HCT116 (cell line): ENCODE data around the gene ZFAND5.

ENCODE experiments used
- CEBPB ChIP-seq: IDR thresholded peaks from 2 replicates; pipeline ENCODE4 v1.6.1; 2012; ENCODE audit warnings: low read depth
- CTCF ChIP-seq, 3 experiments: fragments of 200-600 bp in 1 of 3; sonication (generic) in 1 of 3; IDR thresholded peaks in 2 of 3; conservative IDR thresholded peaks in 1 of 3; 2 replicates each; pipeline ENCODE4 v1.5.1; 2012 to 2017; ENCODE audit warnings: low read depth in 2 of 3, low read length in 2 of 3, antibody characterized with exemption in 1 of 3, borderline replicate concordance in 1 of 3, control low read depth in 1 of 3, mild to moderate bottlenecking in 1 of 3, mixed read lengths in 1 of 3, mixed run types in 1 of 3, moderate library complexity in 1 of 3; ENCODE audit not compliant: insufficient read depth in 1 of 3
- EZH2 ChIP-seq: fragments of 200-600 bp; sonication (generic); IDR thresholded peaks from 2 replicates; pipeline ENCODE4 v1.6.1; 2017; ENCODE audit warnings: antibody characterized with exemption, mixed run types
- JUND ChIP-seq: IDR thresholded peaks from 2 replicates; pipeline ENCODE4 v1.6.1; 2012
- MAX ChIP-seq: IDR thresholded peaks from 2 replicates; pipeline ENCODE4 v1.6.1; 2012
- POLR2A ChIP-seq: IDR thresholded peaks from 2 replicates; pipeline ENCODE4 v1.7.0; 2011; ENCODE audit warnings: borderline replicate concordance; ENCODE audit not compliant: insufficient read depth, insufficient read length; ENCODE audit errors: extremely low read depth
- POLR2AphosphoS5 ChIP-seq: IDR thresholded peaks from 2 replicates; pipeline ENCODE4 v1.6.1; 2011; ENCODE audit warnings: mild to moderate bottlenecking, low read depth, low read length, moderate library complexity
- TCF7L2 ChIP-seq: IDR thresholded peaks from 2 replicates; pipeline ENCODE4 v1.7.0; 2011; ENCODE audit warnings: borderline replicate concordance, inconsistent platforms; ENCODE audit not compliant: insufficient read depth, insufficient read length; ENCODE audit errors: extremely low read depth
- ZFX ChIP-seq: fragments of 450-650 bp; IDR thresholded peaks from 2 replicates; pipeline ENCODE4 v1.6.1; 2017
- TF ChIP-seq, protein P1 (sequence below): IDR thresholded peaks from 2 replicates; pipeline ENCODE4 v1.6.1; 2012; ENCODE audit warnings: low read depth

DNA sequence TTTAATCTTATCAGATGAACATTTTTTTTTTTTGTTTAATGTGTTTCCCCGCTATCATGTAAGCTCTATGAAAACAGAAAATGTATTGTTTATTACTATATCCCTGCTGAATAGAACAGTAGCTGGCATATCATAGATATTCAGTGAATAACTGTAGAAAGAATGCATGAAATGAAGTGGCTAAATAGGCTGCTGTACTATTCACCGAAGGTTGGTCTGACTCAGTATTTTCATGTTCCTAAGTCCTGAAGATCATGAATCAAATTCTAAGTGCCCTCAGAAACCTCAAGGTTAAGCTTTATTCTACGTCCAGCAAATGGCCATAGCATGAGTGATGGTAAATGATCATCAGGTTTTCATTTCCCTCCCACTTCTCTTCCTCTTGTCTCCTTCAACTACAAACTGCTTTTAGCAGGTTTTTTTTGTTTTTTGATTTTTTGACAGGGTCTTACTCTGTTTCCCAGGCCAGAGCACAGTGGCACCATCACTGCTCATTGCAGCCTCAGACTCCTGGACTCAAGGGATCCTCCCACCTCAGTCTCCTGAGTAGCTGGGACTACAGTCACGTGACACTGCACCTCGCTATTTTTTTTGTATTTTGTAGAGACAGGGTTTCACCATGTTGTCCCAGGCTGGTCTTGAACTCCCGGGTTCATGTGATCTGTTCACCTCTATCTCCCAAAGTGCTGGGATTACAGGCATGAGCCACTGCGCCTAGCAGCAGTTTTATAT lies 19.1 kb upstream of the ZFAND5 start:
- TF ChIP-seq EZH2, result no peak
- TF ChIP-seq CTCF (IDR thresholded peaks at IDR 0.05 in 2 of 3, conservative IDR thresholded peaks at IDR 0.05 in 1 of 3; ENCODE audit: borderline replicate concordance in 1 of 3, insufficient read depth in 1 of 3, low read depth in 2 of 3, low read length in 2 of 3), result no peak
- no peak for TF ChIP-seq ZFX
- TF ChIP-seq, protein P1, sequence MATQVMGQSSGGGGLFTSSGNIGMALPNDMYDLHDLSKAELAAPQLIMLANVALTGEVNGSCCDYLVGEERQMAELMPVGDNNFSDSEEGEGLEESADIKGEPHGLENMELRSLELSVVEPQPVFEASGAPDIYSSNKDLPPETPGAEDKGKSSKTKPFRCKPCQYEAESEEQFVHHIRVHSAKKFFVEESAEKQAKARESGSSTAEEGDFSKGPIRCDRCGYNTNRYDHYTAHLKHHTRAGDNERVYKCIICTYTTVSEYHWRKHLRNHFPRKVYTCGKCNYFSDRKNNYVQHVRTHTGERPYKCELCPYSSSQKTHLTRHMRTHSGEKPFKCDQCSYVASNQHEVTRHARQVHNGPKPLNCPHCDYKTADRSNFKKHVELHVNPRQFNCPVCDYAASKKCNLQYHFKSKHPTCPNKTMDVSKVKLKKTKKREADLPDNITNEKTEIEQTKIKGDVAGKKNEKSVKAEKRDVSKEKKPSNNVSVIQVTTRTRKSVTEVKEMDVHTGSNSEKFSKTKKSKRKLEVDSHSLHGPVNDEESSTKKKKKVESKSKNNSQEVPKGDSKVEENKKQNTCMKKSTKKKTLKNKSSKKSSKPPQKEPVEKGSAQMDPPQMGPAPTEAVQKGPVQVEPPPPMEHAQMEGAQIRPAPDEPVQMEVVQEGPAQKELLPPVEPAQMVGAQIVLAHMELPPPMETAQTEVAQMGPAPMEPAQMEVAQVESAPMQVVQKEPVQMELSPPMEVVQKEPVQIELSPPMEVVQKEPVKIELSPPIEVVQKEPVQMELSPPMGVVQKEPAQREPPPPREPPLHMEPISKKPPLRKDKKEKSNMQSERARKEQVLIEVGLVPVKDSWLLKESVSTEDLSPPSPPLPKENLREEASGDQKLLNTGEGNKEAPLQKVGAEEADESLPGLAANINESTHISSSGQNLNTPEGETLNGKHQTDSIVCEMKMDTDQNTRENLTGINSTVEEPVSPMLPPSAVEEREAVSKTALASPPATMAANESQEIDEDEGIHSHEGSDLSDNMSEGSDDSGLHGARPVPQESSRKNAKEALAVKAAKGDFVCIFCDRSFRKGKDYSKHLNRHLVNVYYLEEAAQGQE, result no peak
- TF ChIP-seq POLR2A, result no peak
- TF ChIP-seq TCF7L2, result no peak
- TF ChIP-seq MAX, result no peak
- no peak for TF ChIP-seq POLR2AphosphoS5
- TF ChIP-seq CEBPB, result no peak
- TF ChIP-seq JUND, result no peak
